Measurements from ENCODE around the gene EPSTI1. TPM values are rescaled to one million over a fixed set of nuclear protein-coding genes. Genes with fewer than 3 reads are reported as not detected.
"Not testable (repeated sequence)": the region's sequence is repeated elsewhere in the genome, so short reads cannot be mapped to it uniquely, and the experiment has no call there.

The EPSTI1 gene
- total and polyA plus RNA-seq, 3 experiments from 2014 or later: 4.5 to 17.3 (median 4.9) TPM

DNA sequence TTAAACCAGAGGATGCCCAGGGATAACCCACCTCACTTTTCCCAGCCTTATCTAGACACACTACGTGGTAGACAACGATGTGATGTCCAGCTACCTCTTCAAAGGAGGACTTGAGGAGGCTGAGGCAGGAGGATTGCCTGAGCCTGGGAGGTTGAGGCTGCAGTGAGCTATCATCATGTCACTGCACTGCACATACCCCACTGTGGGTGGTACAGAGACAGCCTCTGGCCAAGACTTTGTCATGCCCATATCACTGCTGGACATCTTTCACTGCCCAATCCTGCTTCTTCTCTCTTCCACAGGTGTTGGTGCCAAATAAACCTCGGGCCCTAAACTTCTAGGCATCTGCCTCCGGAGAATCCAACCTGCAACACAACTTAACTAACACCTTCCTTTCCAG lies 124.8 kb downstream of the EPSTI1 start:
- Histone ChIP-seq H3K4me1 (ENCODE audit: insufficient read depth, low read length) (no peaks in the 10 kb centered on the region), H3K4me3 (ENCODE audit: low read length) (no peak overlapping the region), H3K27me3 (ENCODE audit: insufficient read depth, low read length, poor library complexity, severe bottlenecking) (no peaks in the 10 kb centered on the region), H3K27ac (ENCODE audit: low read depth, low read length) (no peak overlapping the region), H3K36me3 (ENCODE audit: insufficient read depth, low read length) (no peaks in the 10 kb centered on the region), H3K9me3 (ENCODE audit: low read length) (no peaks in the 10 kb centered on the region)
- no peaks in the 10 kb centered on the region for H3K9me3 Mint-ChIP-seq
- ChIA-PET CTCF (no interaction called here), POLR2A (no interaction called here)
- H3K27ac Mint-ChIP-seq: no peak overlapping the region
- no peak for DNase-seq
- H3K4me1 Mint-ChIP-seq: no peaks in the 10 kb centered on the region
- no peak overlapping the region for H3K4me3 Mint-ChIP-seq
- no peaks in the 10 kb centered on the region for H3K36me3 Mint-ChIP-seq
- H3K27me3 Mint-ChIP-seq: peaks cover 1 to 9% of the 10 kb centered on the region in 2 donors

DNA sequence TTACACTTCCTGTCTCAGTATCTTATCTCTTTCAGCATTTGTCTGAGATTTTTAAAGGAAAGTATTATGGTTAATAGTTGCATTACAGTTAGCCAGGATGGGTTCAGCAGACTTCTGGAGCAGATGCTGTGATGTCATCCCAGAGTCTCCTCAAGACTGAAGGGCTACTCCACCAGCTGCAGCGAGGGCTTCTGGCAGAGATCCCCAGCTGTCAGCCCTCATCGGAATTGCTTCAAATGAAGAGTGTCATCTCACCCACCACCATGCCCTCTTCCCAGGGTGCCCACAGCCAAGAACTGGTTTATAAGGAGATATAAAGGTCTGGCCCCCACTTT lies 126.3 kb downstream of the EPSTI1 start:
- H3K27ac Mint-ChIP-seq: no peak overlapping the region
- H3K36me3 ChIP-seq (ENCODE audit: insufficient read depth, low read length): no peaks in the 10 kb centered on the region

GRCh38 chr13:42864952-42865767 lies 126.9 kb downstream of the EPSTI1 start:
- no peaks in the 10 kb centered on the region for H3K9me3 Mint-ChIP-seq
- Histone ChIP-seq H3K9me3 (ENCODE audit: low read length) (no peaks in the 10 kb centered on the region), H3K4me3 (ENCODE audit: low read length) (no peak overlapping the region), H3K27me3 (ENCODE audit: insufficient read depth, low read length, poor library complexity, severe bottlenecking) (no peaks in the 10 kb centered on the region), H3K36me3 (ENCODE audit: insufficient read depth, low read length) (no peaks in the 10 kb centered on the region), H3K4me1 (ENCODE audit: insufficient read depth, low read length) (no peaks in the 10 kb centered on the region), H3K27ac (ENCODE audit: low read depth, low read length) (no peak overlapping the region)
- H3K4me3 Mint-ChIP-seq: no peak overlapping the region
- peak overlapping the region in 1 of 8 donors; percentile 10 for H3K27ac Mint-ChIP-seq
- CTCF ChIA-PET: no interaction called here
- H3K4me1 Mint-ChIP-seq: no peaks in the 10 kb centered on the region
- peaks cover 0 to 16% of the 10 kb centered on the region in 2 donors for H3K27me3 Mint-ChIP-seq
- peaks cover 0 to 1% (median 0%) of the 10 kb centered on the region in 3 donors for H3K36me3 Mint-ChIP-seq
- no peak for DNase-seq
- POLR2A ChIA-PET: no interaction called here

More for the DNA sequence above, 126.3 kb downstream of the EPSTI1 start:
- H3K4me3 ChIP-seq (ENCODE audit: low read length): no peak overlapping the region
- DNase-seq: no peak
- ChIA-PET POLR2A (no interaction called here), CTCF (no interaction called here)
- H3K9me3 ChIP-seq (ENCODE audit: low read length): no peaks in the 10 kb centered on the region
- peaks cover 0 to 1% (median 0%) of the 10 kb centered on the region in 3 donors for H3K36me3 Mint-ChIP-seq
- no peaks in the 10 kb centered on the region for H3K9me3 Mint-ChIP-seq
- H3K27ac ChIP-seq (ENCODE audit: low read depth, low read length): no peak overlapping the region
- no peak overlapping the region for H3K4me3 Mint-ChIP-seq
- no peaks in the 10 kb centered on the region for H3K4me1 ChIP-seq (ENCODE audit: insufficient read depth, low read length)
- H3K27me3 ChIP-seq (ENCODE audit: insufficient read depth, low read length, poor library complexity, severe bottlenecking): no peaks in the 10 kb centered on the region
- H3K4me1 Mint-ChIP-seq: no peaks in the 10 kb centered on the region
- H3K27me3 Mint-ChIP-seq: peaks cover 0 to 14% of the 10 kb centered on the region in 2 donors

DNA sequence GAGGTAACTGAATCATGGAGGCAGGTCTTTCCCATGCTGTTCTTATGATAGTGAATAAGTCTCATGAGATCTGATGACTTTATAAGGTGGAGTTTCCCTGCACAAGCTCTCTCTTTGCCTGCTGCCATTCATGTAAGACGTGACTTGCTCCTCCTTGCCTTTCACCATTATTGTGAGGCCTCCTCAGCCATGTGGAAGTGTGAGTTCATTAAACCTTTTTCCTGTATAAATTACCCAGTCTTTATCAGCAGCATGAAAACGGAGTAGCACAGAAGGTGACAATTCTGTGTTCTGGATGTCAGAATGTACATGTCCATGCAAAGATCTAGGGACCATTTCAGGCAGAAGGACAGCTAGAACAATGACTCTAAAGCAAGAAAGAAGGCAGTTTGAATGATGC lies 129.7 kb downstream of the EPSTI1 start:
- H3K4me1 ChIP-seq (ENCODE audit: insufficient read depth, low read length); CTCF ChIA-PET; H3K4me1 Mint-ChIP-seq; H3K9me3 ChIP-seq (ENCODE audit: low read length); H3K9me3 Mint-ChIP-seq; H3K27me3 ChIP-seq (ENCODE audit: insufficient read depth, low read length, poor library complexity, severe bottlenecking); DNase-seq; H3K36me3 Mint-ChIP-seq; POLR2A ChIA-PET; H3K36me3 ChIP-seq (ENCODE audit: insufficient read depth, low read length); H3K27ac Mint-ChIP-seq; H3K4me3 Mint-ChIP-seq; H3K27ac ChIP-seq (ENCODE audit: low read depth, low read length); H3K4me3 ChIP-seq (ENCODE audit: low read length): not testable (repeated sequence)
- H3K27me3 Mint-ChIP-seq: peaks cover 3 to 16% of the 10 kb centered on the region in 2 donors

DNA sequence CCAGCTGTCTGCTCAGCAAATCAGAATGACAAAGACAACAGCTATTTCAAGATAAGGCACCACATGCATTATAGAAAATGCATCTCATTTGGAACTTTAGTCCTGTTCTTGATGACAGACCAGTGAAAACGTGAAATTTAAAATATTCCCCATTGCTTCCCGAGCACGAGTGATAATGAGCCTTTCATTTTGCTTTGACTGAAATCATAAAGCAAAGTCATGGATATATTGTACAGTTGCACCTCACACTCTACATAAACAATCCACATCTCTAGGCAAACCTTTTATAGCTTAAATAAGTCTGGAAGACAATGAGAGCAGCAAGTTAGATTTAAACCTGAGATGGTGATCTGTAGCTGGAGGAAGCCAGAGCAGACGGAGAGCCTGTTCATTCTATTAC lies 131.6 kb downstream of the EPSTI1 start:
- POLR2A ChIA-PET: no interaction called here

DNA sequence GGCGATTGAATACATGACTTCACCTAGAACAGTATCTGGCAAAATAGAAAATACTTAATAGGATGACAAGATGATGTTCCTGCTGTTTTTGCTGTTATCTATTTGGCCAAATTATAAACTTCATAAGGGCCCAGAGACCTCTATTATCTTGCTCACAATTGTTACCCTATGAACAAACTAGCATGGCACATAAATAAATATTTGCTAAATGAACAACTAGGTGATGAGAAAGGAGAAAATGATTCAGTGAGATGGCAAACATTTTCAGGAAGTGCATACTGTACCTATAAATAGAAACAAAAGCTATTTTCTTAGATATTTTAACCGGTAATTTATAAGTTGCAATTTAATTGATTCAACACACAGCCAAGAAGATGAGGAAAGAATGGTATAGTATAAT lies 132.3 kb downstream of the EPSTI1 start:
- H3K27me3 Mint-ChIP-seq: peaks cover 7 to 16% of the 10 kb centered on the region in 2 donors
- H3K36me3 ChIP-seq (ENCODE audit: insufficient read depth, low read length): no peaks in the 10 kb centered on the region
- H3K27me3 ChIP-seq (ENCODE audit: insufficient read depth, low read length, poor library complexity, severe bottlenecking): no peaks in the 10 kb centered on the region
- H3K4me1 ChIP-seq (ENCODE audit: insufficient read depth, low read length): no peaks in the 10 kb centered on the region
- DNase-seq: no peak
- H3K9me3 ChIP-seq (ENCODE audit: low read length): no peaks in the 10 kb centered on the region
- CTCF ChIA-PET: no interaction called here
- H3K4me1 Mint-ChIP-seq: no peaks in the 10 kb centered on the region
- no peak overlapping the region for H3K27ac Mint-ChIP-seq
- H3K36me3 Mint-ChIP-seq: peaks cover 0 to 1% (median 0%) of the 10 kb centered on the region in 3 donors
- POLR2A ChIA-PET: no interaction called here
- H3K4me3 Mint-ChIP-seq: no peak overlapping the region
- H3K4me3 ChIP-seq (ENCODE audit: low read length): no peak overlapping the region
- no peak overlapping the region for H3K27ac ChIP-seq (ENCODE audit: low read depth, low read length)
- peaks cover 0 to 2% (median 2%) of the 10 kb centered on the region in 5 donors for H3K9me3 Mint-ChIP-seq

More for the DNA sequence above, 131.6 kb downstream of the EPSTI1 start:
- DNase-seq: no peak
- H3K27ac ChIP-seq (ENCODE audit: low read depth, low read length): no peak overlapping the region
- H3K9me3 ChIP-seq (ENCODE audit: low read length): no peaks in the 10 kb centered on the region
- peaks cover 0 to 2% (median 2%) of the 10 kb centered on the region in 5 donors for H3K9me3 Mint-ChIP-seq
- peaks cover 0 to 1% (median 0%) of the 10 kb centered on the region in 3 donors for H3K36me3 Mint-ChIP-seq
- no peaks in the 10 kb centered on the region for H3K4me1 Mint-ChIP-seq
- H3K4me3 Mint-ChIP-seq: no peak overlapping the region
- no peaks in the 10 kb centered on the region for H3K36me3 ChIP-seq (ENCODE audit: insufficient read depth, low read length)
- no peak overlapping the region for H3K4me3 ChIP-seq (ENCODE audit: low read length)
- H3K27ac Mint-ChIP-seq: no peak overlapping the region
- H3K27me3 Mint-ChIP-seq: peaks cover 7 to 16% of the 10 kb centered on the region in 2 donors
- CTCF ChIA-PET: no interaction called here
- H3K4me1 ChIP-seq (ENCODE audit: insufficient read depth, low read length): no peaks in the 10 kb centered on the region
- no peaks in the 10 kb centered on the region for H3K27me3 ChIP-seq (ENCODE audit: insufficient read depth, low read length, poor library complexity, severe bottlenecking)

DNA sequence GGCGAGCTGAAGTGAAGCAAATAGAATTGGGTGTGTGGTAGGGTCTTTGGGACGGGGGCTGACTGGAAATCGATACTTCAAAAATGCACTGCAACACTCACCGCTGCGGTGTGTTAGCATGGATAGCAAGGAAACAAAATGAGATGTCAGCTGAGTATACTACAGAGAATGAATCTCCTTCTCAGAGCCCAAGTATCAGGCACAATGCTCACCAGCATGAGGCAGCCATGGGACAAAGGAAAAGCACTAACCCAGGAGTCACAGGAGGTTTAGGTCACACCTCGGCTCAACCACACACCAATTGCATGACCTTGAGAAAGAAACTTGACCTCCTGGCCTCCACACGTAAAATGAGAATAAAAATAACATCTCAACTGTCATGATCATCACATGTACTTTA lies 136.6 kb downstream of the EPSTI1 start:
- H3K27ac Mint-ChIP-seq: no peak overlapping the region
- POLR2A ChIA-PET: no interaction called here
- DNase-seq: no peak
- Histone ChIP-seq H3K27me3 (ENCODE audit: insufficient read depth, low read length, poor library complexity, severe bottlenecking) (no peaks in the 10 kb centered on the region), H3K9me3 (ENCODE audit: low read length) (no peaks in the 10 kb centered on the region), H3K4me3 (ENCODE audit: low read length) (no peak overlapping the region), H3K4me1 (ENCODE audit: insufficient read depth, low read length) (no peaks in the 10 kb centered on the region), H3K27ac (ENCODE audit: low read depth, low read length) (no peak overlapping the region), H3K36me3 (ENCODE audit: insufficient read depth, low read length) (no peaks in the 10 kb centered on the region)
- no peaks in the 10 kb centered on the region for H3K36me3 Mint-ChIP-seq
- H3K27me3 Mint-ChIP-seq: peaks cover 5 to 9% of the 10 kb centered on the region in 2 donors
- H3K4me3 Mint-ChIP-seq: no peak overlapping the region
- H3K4me1 Mint-ChIP-seq: no peaks in the 10 kb centered on the region
- CTCF ChIA-PET: no interaction called here
- H3K9me3 Mint-ChIP-seq: peaks cover 0 to 2% (median 2%) of the 10 kb centered on the region in 5 donors

DNA sequence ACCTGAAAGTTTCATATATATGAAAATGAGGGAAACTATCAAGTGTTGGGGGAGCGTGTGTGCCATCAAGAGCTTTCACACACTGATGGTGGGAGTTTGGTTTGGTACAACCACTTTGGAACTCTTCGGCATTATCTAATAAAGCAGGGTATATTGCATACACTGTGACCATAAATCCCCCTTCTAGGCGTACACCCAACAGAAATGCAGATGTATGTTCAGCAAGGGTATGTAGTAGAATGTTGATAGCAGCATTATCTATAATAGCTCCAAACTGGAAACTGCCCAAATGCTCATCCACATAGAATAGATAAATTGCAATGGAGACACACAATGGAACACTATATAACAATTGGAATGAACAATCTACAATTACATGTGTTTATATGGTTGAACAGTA lies 139.9 kb downstream of the EPSTI1 start:
- Histone ChIP-seq H3K27ac (ENCODE audit: low read depth, low read length) (no peak overlapping the region), H3K9me3 (ENCODE audit: low read length) (no peaks in the 10 kb centered on the region), H3K27me3 (ENCODE audit: insufficient read depth, low read length, poor library complexity, severe bottlenecking) (no peaks in the 10 kb centered on the region), H3K4me3 (ENCODE audit: low read length) (no peak overlapping the region), H3K36me3 (ENCODE audit: insufficient read depth, low read length) (no peaks in the 10 kb centered on the region), H3K4me1 (ENCODE audit: insufficient read depth, low read length) (no peaks in the 10 kb centered on the region)
- ChIA-PET CTCF (no interaction called here), POLR2A (no interaction called here)
- Mint-ChIP-seq H3K36me3 (no peaks in the 10 kb centered on the region), H3K27ac (no peak overlapping the region), H3K9me3 (peaks cover 0 to 1% (median 0%) of the 10 kb centered on the region in 5 donors), H3K27me3 (peaks cover 7 to 13% of the 10 kb centered on the region in 2 donors), H3K4me1 (no peaks in the 10 kb centered on the region), H3K4me3 (no peak overlapping the region)
- DNase-seq: no peak
